Stomach smooth muscle (tissue), 2 donors: Measurements from ENCODE around the gene ZNF292.
A peak's percentile ranks its signal among the peaks of the same experiment; 100 is the strongest.
"Not testable (repeated sequence)": the region's sequence is repeated elsewhere in the genome, so short reads cannot be mapped to it uniquely, and the experiment has no call there.

ENCODE experiments used
- H3K27ac ChIP-seq: one replicate; pipeline ENCODE4 v1.7.0; 2013; ENCODE audit warnings: mild to moderate bottlenecking, low read length, inconsistent platforms
- H3K27me3 ChIP-seq, 2 donors: one replicate each; pipeline ENCODE4 v1.7.0; 2013; ENCODE audit warnings: low read length in 2 of 2; ENCODE audit not compliant: insufficient read depth in 2 of 2, control insufficient read depth in 1 of 2
- H3K36me3 ChIP-seq, 2 donors: one replicate each; pipeline ENCODE4 v1.7.0; 2013; ENCODE audit warnings: low read length in 2 of 2; ENCODE audit not compliant: control insufficient read depth in 2 of 2, insufficient read depth in 2 of 2
- H3K4me1 ChIP-seq: one replicate; pipeline ENCODE4 v1.7.0; 2013; ENCODE audit warnings: low read length; ENCODE audit not compliant: control insufficient read depth, insufficient read depth
- H3K4me3 ChIP-seq, 2 donors: one replicate each; pipeline ENCODE4 v1.7.0; 2013; ENCODE audit warnings: low read length in 2 of 2
- H3K9ac ChIP-seq, 2 donors: one replicate each; pipeline ENCODE4 v1.7.0; 2013; ENCODE audit warnings: low read length in 2 of 2, mild to moderate bottlenecking in 1 of 2
- H3K9me3 ChIP-seq, 2 donors: one replicate each; pipeline ENCODE4 v1.7.0; 2013; ENCODE audit warnings: low read length in 2 of 2; ENCODE audit not compliant: control insufficient read depth in 2 of 2
- donor health status: healthy.
- donor health status: Pancreatic carcinoma.

Gene ZNF292

DNA sequence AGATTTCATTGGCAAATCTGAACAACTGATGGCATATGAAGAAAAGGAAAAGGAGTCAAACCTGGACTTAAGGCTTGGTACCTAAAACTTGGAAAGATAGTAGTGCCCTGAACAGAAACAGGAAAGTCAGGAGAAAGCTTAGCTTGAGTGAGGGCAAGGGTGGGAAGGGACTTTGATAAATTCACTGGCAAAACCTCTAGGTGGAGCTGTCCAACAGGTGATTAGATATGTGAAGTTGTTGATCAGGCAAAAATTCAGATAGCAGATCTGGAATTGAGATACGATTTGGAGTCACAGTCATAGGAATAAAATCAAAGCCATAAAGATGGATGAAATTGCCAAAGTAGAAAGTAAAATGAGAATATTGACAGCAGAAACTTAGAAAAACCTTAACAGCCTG, 16.1 kb upstream of the ZNF292 start:
- no peak overlapping the region for H3K27ac ChIP-seq
- no peaks in the 10 kb centered on the region for H3K36me3 ChIP-seq
- no peaks in the 10 kb centered on the region for H3K9me3 ChIP-seq
- no peak overlapping the region for H3K4me3 ChIP-seq
- H3K9ac ChIP-seq = no peak overlapping the region
- H3K4me1 ChIP-seq = no peaks in the 10 kb centered on the region
- no peaks in the 10 kb centered on the region for H3K27me3 ChIP-seq

DNA sequence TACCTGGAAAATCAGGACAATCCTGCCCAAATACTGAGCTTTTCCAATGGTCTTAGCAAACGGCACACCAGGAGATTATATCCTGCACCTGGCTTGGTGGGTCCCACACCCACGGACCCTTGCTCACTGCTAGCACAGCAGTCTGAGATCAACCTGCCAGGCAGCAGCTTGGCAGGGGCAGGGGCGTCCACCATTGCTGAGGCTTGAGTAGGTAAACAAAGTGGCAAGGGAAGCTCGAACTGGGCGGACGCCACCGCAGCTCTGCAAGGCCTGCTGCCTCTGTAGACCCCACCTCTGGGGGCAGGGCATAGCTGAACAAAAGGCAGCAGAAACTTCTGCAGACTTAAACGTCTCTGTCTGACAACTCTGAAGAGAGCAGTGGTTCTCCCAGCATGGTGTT, 15.4 kb upstream of the ZNF292 start:
- not testable (repeated sequence) for H3K36me3 ChIP-seq, H3K4me3 ChIP-seq

DNA sequence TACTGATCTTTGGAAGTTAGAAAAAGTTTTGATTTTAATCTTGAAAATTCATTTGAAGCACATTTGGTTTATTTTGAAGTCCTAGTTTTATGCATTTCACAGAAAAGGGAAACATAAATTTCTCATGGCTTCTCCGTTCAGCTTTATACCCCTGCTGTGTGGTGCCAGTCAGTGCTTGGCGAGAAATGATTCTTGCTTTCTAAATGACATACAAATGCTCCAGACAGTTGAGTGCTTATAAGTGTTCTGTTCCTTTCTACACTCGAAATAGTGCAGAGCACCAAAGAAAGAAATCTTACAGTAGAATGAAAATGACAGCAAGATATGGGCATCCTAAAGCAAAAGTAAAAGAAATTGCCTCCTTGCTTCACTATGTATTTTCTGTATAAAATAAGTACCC, 9.0 kb upstream of the ZNF292 start:
- Histone ChIP-seq H3K9ac (no peak overlapping the region), H3K9me3 (no peaks in the 10 kb centered on the region)

More for the DNA sequence above, 15.4 kb upstream of the ZNF292 start:
- H3K9me3 ChIP-seq, H3K27ac ChIP-seq, H3K27me3 ChIP-seq, H3K4me1 ChIP-seq, H3K9ac ChIP-seq: not testable (repeated sequence)

DNA sequence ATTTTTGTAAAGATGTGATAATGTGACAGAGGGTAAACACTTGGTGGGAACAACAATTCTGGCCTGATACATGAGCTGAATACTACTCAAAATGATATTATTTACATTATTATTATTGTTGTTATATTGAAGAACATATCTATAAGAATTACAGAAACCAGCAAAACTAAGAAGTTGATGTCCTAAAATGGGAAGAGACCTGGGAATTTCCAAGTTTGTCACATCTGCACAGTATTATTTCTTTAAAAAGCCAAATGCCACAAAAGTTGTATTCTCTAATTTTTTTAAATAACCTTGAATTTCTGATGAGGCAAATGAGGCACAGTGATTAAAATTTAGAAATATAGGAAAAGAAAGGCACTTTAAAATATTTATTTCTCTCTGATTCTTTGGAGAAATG, 5.0 kb upstream of the ZNF292 start:
- H3K4me1 ChIP-seq = peaks cover 10% of the 10 kb centered on the region
- no peaks in the 10 kb centered on the region for H3K36me3 ChIP-seq
- H3K9me3 ChIP-seq = no peaks in the 10 kb centered on the region
- H3K27ac ChIP-seq = no peak overlapping the region
- H3K9ac ChIP-seq = no peak overlapping the region
- H3K27me3 ChIP-seq = no peaks in the 10 kb centered on the region
- no peak overlapping the region for H3K4me3 ChIP-seq

More for the DNA sequence above, 9.0 kb upstream of the ZNF292 start:
- Histone ChIP-seq H3K4me1 (peaks cover 3% of the 10 kb centered on the region), H3K4me3 (no peak overlapping the region), H3K27ac (no peak overlapping the region), H3K27me3 (no peaks in the 10 kb centered on the region), H3K36me3 (no peaks in the 10 kb centered on the region)

DNA sequence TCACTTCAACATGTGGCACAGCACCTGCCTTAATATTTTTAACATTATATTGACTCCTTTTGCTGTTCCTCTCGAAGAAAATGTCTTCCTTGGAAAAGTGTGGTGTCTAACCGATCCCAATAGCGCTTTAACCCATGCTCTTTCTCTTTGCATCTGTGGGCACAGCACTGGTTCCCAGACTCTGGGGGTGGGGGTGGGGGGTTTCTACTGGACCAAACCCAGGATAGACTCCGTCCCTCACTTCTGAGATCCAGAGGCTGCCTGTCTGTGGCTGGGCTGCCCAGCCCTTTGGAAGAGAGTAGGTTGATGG, 3.9 kb upstream of the ZNF292 start:
- Histone ChIP-seq H3K4me3 (peak overlapping the region; percentile 76 to 89), H3K36me3 (no peaks in the 10 kb centered on the region), H3K27ac (peak overlapping the region; percentile 92), H3K27me3 (no peaks in the 10 kb centered on the region), H3K4me1 (peaks cover 14% of the 10 kb centered on the region), H3K9me3 (no peaks in the 10 kb centered on the region), H3K9ac (peak overlapping the region; percentile 86 to 91)

DNA sequence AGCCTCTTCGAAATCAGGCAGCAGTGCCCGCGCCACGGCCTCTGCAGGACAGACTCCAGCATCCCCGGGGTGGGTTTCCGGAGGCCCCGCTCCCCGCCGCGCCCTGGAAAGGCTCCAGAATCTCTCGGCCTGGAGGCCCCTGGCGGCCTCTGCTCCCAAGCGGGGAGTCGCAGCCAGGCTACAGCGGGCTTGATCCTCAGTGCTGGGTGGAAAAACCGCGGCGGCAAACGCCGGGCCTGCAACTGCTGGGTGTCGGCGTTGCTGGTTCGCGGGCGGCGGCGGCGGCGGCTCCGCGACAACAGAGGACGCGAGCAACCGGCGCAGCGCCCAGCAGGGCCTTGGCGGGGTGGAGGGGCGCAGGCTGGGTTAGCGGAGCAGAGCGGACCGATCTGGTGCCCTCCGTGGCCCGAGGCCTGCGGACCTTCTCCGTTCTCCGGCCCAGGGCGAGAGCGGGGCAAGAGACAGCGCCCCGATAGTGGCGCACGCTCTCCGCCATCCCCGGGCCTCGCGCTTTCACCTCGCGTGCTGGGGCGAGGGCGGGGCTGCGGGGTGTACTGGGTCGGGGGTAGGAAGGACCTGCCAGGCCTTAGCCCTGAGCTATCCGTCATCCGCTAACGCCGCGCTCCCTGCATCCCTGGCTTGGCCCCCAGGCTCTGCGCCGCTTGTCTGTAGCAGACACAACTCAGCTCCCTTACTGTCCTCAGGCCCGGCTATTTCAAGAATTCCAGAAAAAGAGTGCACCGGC, 3.4 kb upstream of the ZNF292 start:
- H3K4me1 ChIP-seq = peaks cover 16% of the 10 kb centered on the region
- peak overlapping the region; percentile 92 for H3K27ac ChIP-seq
- peak overlapping the region; percentile 86 to 91 for H3K9ac ChIP-seq
- H3K36me3 ChIP-seq = no peaks in the 10 kb centered on the region
- H3K27me3 ChIP-seq = no peaks in the 10 kb centered on the region
- peak overlapping the region; percentile 76 to 89 for H3K4me3 ChIP-seq
- H3K9me3 ChIP-seq = no peaks in the 10 kb centered on the region

DNA sequence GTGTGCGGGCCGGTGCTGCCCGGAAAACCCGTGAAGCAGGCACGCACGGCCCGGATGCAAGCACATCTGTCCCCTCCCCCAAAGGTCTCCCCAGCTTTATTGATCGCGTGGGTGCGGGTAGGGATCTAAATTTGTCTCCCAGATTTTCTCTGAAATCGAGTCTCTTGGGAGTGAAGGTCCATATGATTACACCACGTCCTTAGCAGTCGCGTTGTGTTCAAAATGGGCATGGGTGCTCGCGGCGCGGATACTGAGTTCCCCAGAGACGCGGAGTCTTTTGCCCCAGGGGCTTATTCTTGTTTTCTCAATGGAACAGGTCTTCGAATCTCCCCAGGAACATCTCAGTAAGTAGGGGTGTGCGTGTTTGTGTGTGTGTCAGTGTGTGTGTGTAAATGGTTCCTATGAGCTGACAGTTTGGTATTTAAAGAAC, 2.8 kb upstream of the ZNF292 start:
- Histone ChIP-seq H3K27me3 (no peaks in the 10 kb centered on the region), H3K9ac (peak overlapping the region; percentile 86 to 91), H3K9me3 (no peaks in the 10 kb centered on the region), H3K36me3 (no peaks in the 10 kb centered on the region), H3K4me3 (peak overlapping the region; percentile 76 to 89), H3K4me1 (peaks cover 16% of the 10 kb centered on the region), H3K27ac (peak overlapping the region; percentile 92)

DNA sequence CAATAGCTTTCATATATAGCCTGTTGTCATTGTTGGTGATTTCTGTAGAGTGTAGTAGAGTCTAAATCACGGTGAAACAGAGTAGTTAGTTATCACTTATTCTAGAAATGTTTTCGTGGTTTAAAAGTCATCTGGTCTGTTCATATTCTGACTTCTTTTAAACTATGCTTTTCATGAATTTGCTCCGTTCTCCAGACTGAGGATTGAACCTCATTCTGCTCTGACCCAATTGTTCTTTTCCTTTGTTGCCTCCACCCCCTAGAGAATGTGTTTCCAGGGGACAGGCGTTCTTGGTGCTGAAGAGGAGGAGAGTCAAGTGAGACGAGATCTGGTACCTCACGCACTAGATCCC, 748 bp upstream of the ZNF292 start:
- Histone ChIP-seq H3K9ac (peak overlapping the region; percentile 80 to 96), H3K27me3 (no peaks in the 10 kb centered on the region), H3K4me1 (peaks cover 16% of the 10 kb centered on the region)

DNA sequence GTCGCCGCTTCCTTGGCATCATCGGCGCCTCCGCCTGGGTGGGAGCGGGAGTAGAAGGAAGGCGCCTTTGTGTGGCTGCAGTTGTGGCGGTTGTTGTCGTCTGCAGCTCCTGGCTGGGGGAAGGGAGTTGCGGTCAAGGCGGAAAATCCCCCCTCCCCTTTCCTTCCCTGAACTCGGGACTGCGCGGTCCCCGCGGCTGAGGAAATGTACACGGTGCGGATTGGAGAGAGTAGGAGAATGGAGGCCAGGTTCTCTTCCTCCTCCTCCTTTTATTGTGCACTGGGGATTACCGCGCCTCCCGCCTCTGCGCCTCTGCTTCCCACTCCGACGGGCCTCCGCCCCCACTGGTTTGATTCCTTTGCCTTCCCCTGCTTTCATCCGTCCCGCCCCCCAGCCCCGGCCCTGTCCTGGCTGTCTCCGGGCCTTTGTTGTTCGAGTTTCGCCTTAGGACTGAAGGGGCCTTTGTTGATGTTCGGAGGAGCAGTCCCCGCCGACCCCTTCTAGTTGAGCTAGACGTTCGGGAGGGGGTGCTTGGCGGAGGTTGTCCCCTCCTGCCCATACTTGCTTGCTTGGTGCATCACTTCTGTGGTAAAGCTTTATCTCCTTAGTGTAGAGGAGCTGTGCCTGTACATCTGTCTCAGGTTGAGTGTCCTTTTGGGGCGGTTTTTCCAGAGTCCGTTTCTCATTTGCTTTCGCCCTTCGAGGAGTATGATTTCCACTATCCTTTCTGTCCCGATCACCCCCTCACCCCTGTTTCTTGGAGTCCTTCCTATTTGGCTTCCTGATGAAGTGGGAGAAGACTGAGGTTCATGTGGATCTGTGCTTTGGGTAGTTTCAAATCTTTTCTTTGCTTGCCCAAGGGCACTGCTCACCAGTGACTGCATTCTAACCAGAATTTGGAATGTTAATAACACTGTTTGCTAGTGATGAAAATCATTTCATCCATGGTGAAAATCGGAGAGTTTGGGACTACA, 764 bp downstream of the ZNF292 start:
- Histone ChIP-seq H3K27ac (peak overlapping the region; percentile 95), H3K4me1 (peaks cover 16% of the 10 kb centered on the region), H3K27me3 (no peaks in the 10 kb centered on the region), H3K36me3 (no peaks in the 10 kb centered on the region), H3K9ac (peak overlapping the region; percentile 80 to 96), H3K4me3 (peak overlapping the region; percentile 89 to 96), H3K9me3 (no peaks in the 10 kb centered on the region)

More for the DNA sequence above, 748 bp upstream of the ZNF292 start:
- no peaks in the 10 kb centered on the region for H3K9me3 ChIP-seq
- H3K27ac ChIP-seq = peak overlapping the region; percentile 95
- peak overlapping the region; percentile 89 to 96 for H3K4me3 ChIP-seq
- H3K36me3 ChIP-seq = no peaks in the 10 kb centered on the region

DNA sequence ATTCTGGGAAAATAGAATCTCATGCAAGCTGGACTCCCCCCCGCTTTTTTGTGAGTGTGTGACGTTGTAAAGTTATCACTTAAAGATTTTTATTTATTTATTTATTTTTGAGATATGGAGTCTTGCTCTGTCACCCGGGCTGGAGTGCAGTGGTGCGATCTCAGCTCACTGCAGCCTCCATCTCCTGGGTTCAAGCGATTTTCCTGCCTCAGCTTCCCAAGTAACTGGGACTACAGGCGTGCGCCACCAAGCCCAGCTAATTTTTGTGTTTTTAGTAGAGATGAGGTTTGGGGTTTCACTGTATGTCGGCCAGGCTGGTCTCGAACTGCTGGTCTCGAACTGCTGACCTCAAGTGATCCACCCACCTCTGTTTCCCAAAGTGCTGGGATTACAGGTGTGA, 2.2 kb downstream of the ZNF292 start:
- not testable (repeated sequence) for H3K9ac ChIP-seq, H3K27ac ChIP-seq, H3K9me3 ChIP-seq, H3K27me3 ChIP-seq, H3K36me3 ChIP-seq, H3K4me3 ChIP-seq
- H3K4me1 ChIP-seq = peaks cover 10% of the 10 kb centered on the region

DNA sequence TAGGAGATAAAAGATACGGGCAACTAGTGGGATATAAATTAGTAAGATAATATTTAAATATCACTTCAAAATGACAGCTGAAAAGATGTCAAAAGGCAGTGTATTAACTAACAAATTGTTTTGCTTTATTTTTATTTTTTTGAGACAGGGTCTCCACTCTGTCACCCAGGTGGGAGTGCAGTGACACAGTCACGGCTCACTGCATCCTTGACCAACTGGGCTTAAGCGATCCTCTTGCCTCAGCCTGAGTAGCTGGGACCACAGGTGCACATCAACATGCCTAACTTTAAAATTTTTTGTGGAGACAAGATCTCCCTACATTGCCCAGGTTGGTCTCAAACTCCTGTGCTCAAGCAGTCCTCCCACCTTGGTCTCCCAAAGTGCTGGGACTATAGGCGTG, 5.9 kb downstream of the ZNF292 start:
- no peaks in the 10 kb centered on the region for H3K9me3 ChIP-seq
- H3K27ac ChIP-seq = no peak overlapping the region
- peaks cover 4% of the 10 kb centered on the region for H3K4me1 ChIP-seq
- no peaks in the 10 kb centered on the region for H3K36me3 ChIP-seq
- no peak overlapping the region for H3K4me3 ChIP-seq
- no peaks in the 10 kb centered on the region for H3K27me3 ChIP-seq
- H3K9ac ChIP-seq = no peak overlapping the region
